Type B pancreatic cell (in vitro differentiated cells): Measurements from ENCODE around the gene KCNK6. TPM values are rescaled to one million over a fixed set of nuclear protein-coding genes. Genes with fewer than 3 reads are reported as not detected.

ENCODE experiments used
- DNase-seq: peaks from one replicate; pipeline ENCODE4 v3.0.0; 2021; ENCODE audit warnings: mixed read lengths; ENCODE audit not compliant: unreplicated experiment; ENCODE audit errors: extremely low spot score
- H3K27ac Mint-ChIP-seq: 2 replicates; pipeline ENCODE4 v1.8.0; 2021; ENCODE audit warnings: mild to moderate bottlenecking, mixed read lengths
- H3K27me3 Mint-ChIP-seq: 2 replicates; pipeline ENCODE4 v1.8.0; 2021; ENCODE audit warnings: mixed read lengths
- H3K36me3 Mint-ChIP-seq: 2 replicates; pipeline ENCODE4 v1.8.0; 2021; ENCODE audit warnings: mixed read lengths
- H3K4me1 Mint-ChIP-seq: one replicate; pipeline ENCODE4 v1.8.0; 2021; ENCODE audit warnings: mixed read lengths; ENCODE audit not compliant: unreplicated experiment
- H3K4me3 Mint-ChIP-seq: 2 replicates; pipeline ENCODE4 v1.8.0; 2021; ENCODE audit warnings: mild to moderate bottlenecking, mixed read lengths
- H3K9me3 Mint-ChIP-seq: 2 replicates; pipeline ENCODE4 v1.8.0; 2021; ENCODE audit warnings: mixed read lengths
- long read RNA-seq: library from polyadenylated mRNA; unstranded; transcript quantifications from one replicate; pipeline ENCODE4 v2.0.0, GENCODE V29; 2020
- total RNA-seq: library from RNA; stranded (reverse); gene quantifications from 2 replicates; pipeline ENCODE4 v1.2.1, GENCODE V29; 2021; ENCODE audit warnings: low replicate concordance
- TF ChIP-seq, protein P1 (sequence below): fragments of 200-600 bp; sonication (generic); conservative IDR thresholded peaks from 2 replicates; pipeline ENCODE4 v1.5.0; 2021; ENCODE audit warnings: antibody characterized with exemption, mild to moderate bottlenecking

Gene KCNK6
- total RNA-seq, result 5.2 and 14.4 TPM in 2 replicates
- long read RNA-seq, partial matches to known transcripts, result 10 of 11 reads
- long read RNA-seq, other reads (novel, unspliced or antisense), result 1 of 11 reads

DNA sequence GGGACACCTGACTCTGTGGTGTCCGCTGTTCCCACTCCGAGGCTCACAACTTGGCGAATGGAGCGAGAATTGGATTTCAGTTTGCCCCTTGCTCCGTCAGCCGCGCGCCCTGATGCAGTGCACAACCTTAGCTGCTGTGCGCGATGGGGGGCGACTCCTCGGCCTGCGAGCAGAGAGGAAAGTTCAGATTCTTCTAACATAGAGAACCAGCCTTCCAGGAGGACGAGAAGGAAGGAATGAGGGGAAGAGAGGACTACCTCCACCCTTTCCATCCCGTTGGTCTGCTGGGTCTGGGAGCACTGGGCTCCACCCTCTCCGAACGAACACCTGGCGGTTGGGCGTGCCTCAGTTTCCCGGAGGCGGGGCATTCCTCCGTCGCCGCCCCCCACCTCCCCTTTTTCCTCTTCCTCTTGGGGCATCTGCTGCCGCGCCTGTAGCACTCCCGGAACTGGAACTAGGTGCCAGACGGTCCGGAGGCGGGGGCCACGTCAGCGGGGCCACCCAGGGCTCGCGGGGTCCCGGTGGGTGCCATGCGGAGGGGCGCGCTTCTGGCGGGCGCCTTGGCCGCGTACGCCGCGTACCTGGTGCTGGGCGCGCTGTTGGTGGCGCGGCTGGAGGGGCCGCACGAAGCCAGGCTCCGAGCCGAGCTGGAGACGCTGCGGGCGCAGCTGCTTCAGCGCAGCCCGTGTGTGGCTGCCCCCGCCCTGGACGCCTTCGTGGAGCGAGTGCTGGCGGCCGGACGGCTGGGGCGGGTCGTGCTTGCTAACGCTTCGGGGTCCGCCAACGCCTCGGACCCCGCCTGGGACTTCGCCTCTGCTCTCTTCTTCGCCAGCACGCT is at the start of gene KCNK6:
TSS of gene KCNK6 (plus strand) at position 425 of the 838 bp plus-strand sequence. CDS start at position 531, 106 bp downstream.
- H3K9me3 Mint-ChIP-seq, result no peaks in the 10 kb centered on the region
- peak within 1 kb of the TSS; percentile 84 for H3K4me3 Mint-ChIP-seq
- H3K27me3 Mint-ChIP-seq, result peaks cover 56% of the 10 kb centered on the region
- H3K4me1 Mint-ChIP-seq, result peaks cover 3% of the 10 kb centered on the region
- TF ChIP-seq, protein P1, sequence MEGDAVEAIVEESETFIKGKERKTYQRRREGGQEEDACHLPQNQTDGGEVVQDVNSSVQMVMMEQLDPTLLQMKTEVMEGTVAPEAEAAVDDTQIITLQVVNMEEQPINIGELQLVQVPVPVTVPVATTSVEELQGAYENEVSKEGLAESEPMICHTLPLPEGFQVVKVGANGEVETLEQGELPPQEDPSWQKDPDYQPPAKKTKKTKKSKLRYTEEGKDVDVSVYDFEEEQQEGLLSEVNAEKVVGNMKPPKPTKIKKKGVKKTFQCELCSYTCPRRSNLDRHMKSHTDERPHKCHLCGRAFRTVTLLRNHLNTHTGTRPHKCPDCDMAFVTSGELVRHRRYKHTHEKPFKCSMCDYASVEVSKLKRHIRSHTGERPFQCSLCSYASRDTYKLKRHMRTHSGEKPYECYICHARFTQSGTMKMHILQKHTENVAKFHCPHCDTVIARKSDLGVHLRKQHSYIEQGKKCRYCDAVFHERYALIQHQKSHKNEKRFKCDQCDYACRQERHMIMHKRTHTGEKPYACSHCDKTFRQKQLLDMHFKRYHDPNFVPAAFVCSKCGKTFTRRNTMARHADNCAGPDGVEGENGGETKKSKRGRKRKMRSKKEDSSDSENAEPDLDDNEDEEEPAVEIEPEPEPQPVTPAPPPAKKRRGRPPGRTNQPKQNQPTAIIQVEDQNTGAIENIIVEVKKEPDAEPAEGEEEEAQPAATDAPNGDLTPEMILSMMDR, result no peak
- peak within 1 kb of the TSS; percentile 64 for H3K27ac Mint-ChIP-seq
- H3K36me3 Mint-ChIP-seq, result peaks cover 5% of the 10 kb centered on the region
- no peak for DNase-seq

DNA sequence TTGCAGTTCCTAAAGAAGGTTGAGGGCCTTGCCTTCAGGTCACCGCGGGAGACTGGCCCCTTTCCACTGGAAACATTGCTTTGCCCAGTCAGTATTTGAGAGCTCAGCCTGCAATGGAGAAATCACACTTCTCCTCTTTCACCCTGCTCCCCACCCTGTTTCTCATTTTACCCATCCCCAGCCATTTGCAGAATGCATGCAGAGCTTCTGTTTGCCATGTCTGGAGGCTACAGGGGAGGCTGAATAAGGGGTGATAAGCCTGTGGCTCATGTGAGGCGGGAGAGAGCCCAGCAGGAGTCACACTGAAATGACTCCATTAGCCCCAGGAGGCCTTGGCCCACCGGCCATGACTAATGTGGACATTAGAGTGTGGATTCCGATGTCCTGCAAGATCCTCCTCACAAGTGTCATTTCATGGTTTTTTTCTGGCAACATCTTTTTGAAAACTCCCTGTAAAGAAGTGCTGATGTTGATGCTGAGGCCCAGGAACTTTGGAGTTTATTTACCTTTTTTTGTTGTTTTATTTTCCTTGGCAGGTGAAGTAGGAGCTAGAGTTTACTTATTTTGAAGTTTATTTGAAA is 49.0 kb upstream of the KCNK6 start:
- peak overlapping the region; percentile 35 for H3K4me3 Mint-ChIP-seq
- peak overlapping the region; percentile 83 for H3K27ac Mint-ChIP-seq
- no peak for DNase-seq
- TF ChIP-seq, protein P1, result no peak
- H3K36me3 Mint-ChIP-seq, result peaks cover 7% of the 10 kb centered on the region
- H3K9me3 Mint-ChIP-seq, result no peaks in the 10 kb centered on the region
- no peaks in the 10 kb centered on the region for H3K27me3 Mint-ChIP-seq
- H3K4me1 Mint-ChIP-seq, result peaks cover 55% of the 10 kb centered on the region

DNA sequence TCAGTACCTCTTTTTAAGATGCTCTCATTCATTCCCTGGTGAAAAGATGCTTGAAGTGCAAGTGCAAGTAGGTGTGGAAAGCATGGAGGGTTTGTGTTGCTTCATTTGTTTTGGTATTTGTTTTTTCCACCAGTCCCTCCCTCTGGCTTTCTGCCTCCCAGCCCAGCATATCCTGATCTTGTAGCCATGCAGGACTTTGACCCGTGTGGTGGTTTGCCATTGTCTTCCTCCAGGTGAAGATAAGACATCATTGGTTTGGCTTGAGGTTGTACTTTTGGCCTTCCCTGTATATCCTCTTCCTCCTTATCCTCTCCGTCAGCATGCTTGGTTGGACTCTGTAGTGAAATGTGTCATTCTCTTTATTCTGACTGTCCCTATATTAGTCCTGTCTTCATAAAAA is 46.1 kb upstream of the KCNK6 start:
- Mint-ChIP-seq H3K4me3 (peak overlapping the region; percentile 72), H3K36me3 (peaks cover 7% of the 10 kb centered on the region), H3K9me3 (no peaks in the 10 kb centered on the region), H3K27ac (peak overlapping the region; percentile 80), H3K4me1 (peaks cover 39% of the 10 kb centered on the region), H3K27me3 (no peaks in the 10 kb centered on the region)
- DNase-seq, result no peak
- TF ChIP-seq, protein P1, result no peak

DNA sequence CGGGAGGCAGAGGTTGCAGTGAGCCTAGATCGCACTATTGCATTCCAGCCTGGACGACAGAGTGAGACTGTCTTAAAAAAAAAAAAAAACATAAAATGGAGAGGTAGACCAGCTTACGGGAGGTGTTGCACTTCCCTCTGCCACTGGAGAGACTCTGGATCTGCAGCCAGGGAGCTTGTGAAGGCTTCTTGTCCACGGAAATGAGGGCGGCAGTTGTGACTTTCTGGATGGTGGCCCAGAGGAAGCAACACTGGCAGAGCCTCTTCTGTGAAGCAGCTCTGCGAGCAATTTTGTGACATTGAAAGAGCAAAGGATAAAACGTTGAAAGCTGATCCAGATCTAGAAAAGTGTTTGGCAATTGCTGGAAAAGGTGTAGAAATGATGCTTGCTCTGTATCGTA is 44.9 kb upstream of the KCNK6 start:
- Mint-ChIP-seq H3K27ac (peak overlapping the region; percentile 32), H3K36me3 (peaks cover 7% of the 10 kb centered on the region), H3K27me3 (no peaks in the 10 kb centered on the region), H3K9me3 (no peaks in the 10 kb centered on the region), H3K4me1 (peaks cover 39% of the 10 kb centered on the region), H3K4me3 (no peak overlapping the region)
- TF ChIP-seq, protein P1, result no peak
- no peak for DNase-seq

DNA sequence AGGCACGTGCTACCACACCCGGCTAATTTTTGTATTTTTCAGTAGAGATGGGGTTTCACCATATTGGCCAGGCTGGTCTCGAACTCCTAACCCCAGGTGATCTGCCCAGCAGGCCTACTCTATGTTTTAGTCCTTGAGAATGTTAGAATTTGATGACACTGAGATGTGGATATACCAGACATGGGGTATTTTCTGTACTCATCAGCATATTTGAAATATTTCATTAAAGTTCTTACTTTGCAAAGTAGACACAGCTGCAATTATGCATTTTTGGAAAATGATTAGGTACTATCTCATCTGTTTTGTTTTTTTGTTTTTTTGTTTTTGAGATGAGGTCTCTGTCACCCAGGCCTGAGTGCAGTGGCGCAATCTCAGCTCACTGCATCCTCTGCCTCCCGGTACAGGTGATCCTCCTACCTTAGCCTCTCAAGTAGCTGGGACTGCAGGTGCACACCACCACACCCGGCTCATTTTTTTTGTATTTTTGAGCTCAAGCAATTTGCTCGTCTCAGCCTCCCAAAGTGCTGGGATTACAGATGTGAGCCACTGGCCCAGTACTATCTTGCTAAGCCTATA is 42.6 kb upstream of the KCNK6 start:
- TF ChIP-seq, protein P1, result no peak
- DNase-seq, result no peak

More for the DNA sequence above, 42.6 kb upstream of the KCNK6 start:
- Mint-ChIP-seq H3K27ac (peak overlapping the region; percentile 79), H3K27me3 (no peaks in the 10 kb centered on the region), H3K9me3 (no peaks in the 10 kb centered on the region), H3K4me3 (peak overlapping the region; percentile 23), H3K36me3 (peaks cover 3% of the 10 kb centered on the region), H3K4me1 (peaks cover 27% of the 10 kb centered on the region)
